OCI-LY3 (cell line): ENCODE measurements around the gene ERP27.

ENCODE experiments used
- H2AFZ ChIP-seq: fragments of 200-600, 300-600 bp; shearing (Covaris generic); 2 replicates; pipeline ENCODE4 v1.6.0; 2014; ENCODE audit warnings: antibody characterized with exemption, low read depth, low read length
- H3K27ac ChIP-seq: fragments of 200-600, 300-600 bp; sonication (generic); 2 replicates; pipeline ENCODE4 v1.5.1; 2014; ENCODE audit warnings: mild to moderate bottlenecking, low read length, moderate library complexity, mixed read lengths
- H3K27me3 ChIP-seq: fragments of 200-600, 300-600 bp; sonication (generic); 2 replicates; pipeline ENCODE4 v1.6.1; 2014; ENCODE audit warnings: low read depth, low read length, mixed read lengths
- H3K36me3 ChIP-seq: fragments of 200-600, 300-600 bp; sonication (generic); replicated peaks from 2 replicates; pipeline ENCODE3; 2014; ENCODE audit warnings: low read depth, low read length, mixed read lengths
- H3K4me1 ChIP-seq: fragments of 300-600, 200-600 bp; sonication (generic); 2 replicates; pipeline ENCODE4 v1.6.1; 2014; ENCODE audit warnings: low read length, mixed read lengths
- H3K4me2 ChIP-seq: fragments of 200-600, 300-600 bp; sonication (generic); 2 replicates; pipeline ENCODE4 v1.6.1; 2014; ENCODE audit warnings: low read length, mixed read lengths
- H3K4me3 ChIP-seq: fragments of 300-600, 200-600 bp; sonication (generic); 2 replicates; pipeline ENCODE4 v1.5.1; 2014; ENCODE audit warnings: antibody characterized with exemption, mild to moderate bottlenecking, low read length, moderate library complexity
- H3K79me2 ChIP-seq: fragments of 300-600, 200-600 bp; shearing (Covaris generic); 2 replicates; pipeline ENCODE4 v1.6.1; 2014; ENCODE audit warnings: mild to moderate bottlenecking, low read length, mixed read lengths
- H3K9ac ChIP-seq: fragments of 300-600, 200-600 bp; shearing (Covaris generic); 2 replicates; pipeline ENCODE4 v1.6.0; 2014; ENCODE audit warnings: mild to moderate bottlenecking, low read length, moderate library complexity
- H3K9me3 ChIP-seq: fragments of 200-600, 300-600 bp; shearing (Covaris generic); 2 replicates; pipeline ENCODE4 v1.6.1; 2014; ENCODE audit warnings: low read length, mixed read lengths; ENCODE audit not compliant: insufficient read depth
- H4K20me1 ChIP-seq: fragments of 200-600, 300-600 bp; sonication (generic); 2 replicates; pipeline ENCODE4 v1.6.1; 2016; ENCODE audit warnings: low read length, mixed read lengths; ENCODE audit not compliant: insufficient read depth
- CTCF ChIP-seq: fragments of 200-600, 300-600 bp; sonication (generic); IDR thresholded peaks from 2 replicates; pipeline ENCODE4 v1.5.1; 2014; ENCODE audit warnings: antibody characterized with exemption, low read length, low read depth
- EZH2phosphoT487 ChIP-seq: fragments of 200-600 bp; shearing (Covaris generic); IDR thresholded peaks from 2 replicates; pipeline ENCODE4 v1.6.1; 2018; ENCODE audit warnings: antibody characterized with exemption, mixed run types, low read depth

Gene ERP27

GRCh38 chr12:14913381-14913781 lies 25.0 kb downstream of the ERP27 start:
- Histone ChIP-seq H3K36me3 (peaks cover 16% of the 10 kb centered on the region), H3K4me2 (no peak overlapping the region), H3K4me3 (no peak overlapping the region), H3K27ac (no peak overlapping the region), H3K79me2 (no peaks in the 10 kb centered on the region), H3K27me3 (no peaks in the 10 kb centered on the region), H3K9ac (no peak overlapping the region), H2AFZ (no peak overlapping the region), H3K9me3 (no peaks in the 10 kb centered on the region), H4K20me1 (no peaks in the 10 kb centered on the region), H3K4me1 (peaks cover under 1% of the 10 kb centered on the region; the same call in 1 of the 2 replicates)
- no peak for TF ChIP-seq EZH2phosphoT487

- Histone ChIP-seq H3K27ac (no peak overlapping the region), H3K36me3 (peaks cover 12% of the 10 kb centered on the region), H3K4me3 (no peak overlapping the region), H3K4me1 (peaks cover 7% of the 10 kb centered on the region), H4K20me1 (no peaks in the 10 kb centered on the region), H2AFZ (no peak overlapping the region), H3K9ac (no peak overlapping the region), H3K9me3 (no peaks in the 10 kb centered on the region), H3K79me2 (no peaks in the 10 kb centered on the region), H3K27me3 (no peaks in the 10 kb centered on the region), H3K4me2 (no peak overlapping the region)
- TF ChIP-seq EZH2phosphoT487 = no peak
- TF ChIP-seq CTCF = no peak
Measured at GRCh38 chr12:14911131-14911530, 27.2 kb downstream of the ERP27 start.

- no peak overlapping the region for H3K27ac ChIP-seq
- no peaks in the 10 kb centered on the region for H3K27me3 ChIP-seq
- no peaks in the 10 kb centered on the region for H4K20me1 ChIP-seq
- H3K4me3 ChIP-seq = no peak overlapping the region
- H3K4me2 ChIP-seq = no peak overlapping the region
- no peak overlapping the region for H2AFZ ChIP-seq
- peaks cover 12% of the 10 kb centered on the region for H3K36me3 ChIP-seq
- H3K4me1 ChIP-seq = peaks cover 7% of the 10 kb centered on the region
- TF ChIP-seq CTCF (no peak), EZH2phosphoT487 (no peak)
- H3K9me3 ChIP-seq = no peaks in the 10 kb centered on the region
- no peaks in the 10 kb centered on the region for H3K79me2 ChIP-seq
- H3K9ac ChIP-seq = no peak overlapping the region
Measured at GRCh38 chr12:14910090-14910915, 28.0 kb downstream of the ERP27 start.

- peaks cover 5% of the 10 kb centered on the region for H3K36me3 ChIP-seq
- H3K9me3 ChIP-seq = no peaks in the 10 kb centered on the region
- H3K79me2 ChIP-seq = no peaks in the 10 kb centered on the region
- no peak overlapping the region for H2AFZ ChIP-seq
- TF ChIP-seq CTCF (no peak), EZH2phosphoT487 (no peak)
- no peak overlapping the region for H3K4me3 ChIP-seq
- no peaks in the 10 kb centered on the region for H3K27me3 ChIP-seq
- no peak overlapping the region for H3K27ac ChIP-seq
- H3K4me1 ChIP-seq = peaks cover 7% of the 10 kb centered on the region
- no peaks in the 10 kb centered on the region for H4K20me1 ChIP-seq
- H3K9ac ChIP-seq = no peak overlapping the region
- H3K4me2 ChIP-seq = no peak overlapping the region
Measured at GRCh38 chr12:14907953-14908352, 30.4 kb downstream of the ERP27 start.
